NCI-H2029 treated with DMSO at 0.1 percent for 48 hours (cell line): ENCODE data around the gene ACAN.

Experiments
- DNase-seq: peaks from one replicate; lab custom pipeline; 2025; lab: John Stamatoyannopoulos, UW

ACAN gene

GRCh38 chr15:88843334-88843733, 40.1 kb downstream of the ACAN start:
- no peak for DNase-seq

GRCh38 chr15:88844749-88845386, 41.6 kb downstream of the ACAN start:
- no peak for DNase-seq

- no peak for DNase-seq
These were observed 42.4 kb downstream of the ACAN start for GRCh38 chr15:88845616-88846015.

GRCh38 chr15:88847144-88847543, 43.9 kb downstream of the ACAN start:
- no peak for DNase-seq

- DNase-seq, result no peak
These were observed 45.0 kb downstream of the ACAN start for GRCh38 chr15:88848203-88848602.

GRCh38 chr15:88849376-88850072, 46.3 kb downstream of the ACAN start:
- DNase-seq, result no peak

GRCh38 chr15:88852476-88852875, 49.2 kb downstream of the ACAN start:
- no peak for DNase-seq

- DNase-seq, result no peak
These were observed 55.7 kb downstream of the ACAN start for GRCh38 chr15:88858934-88859333.

GRCh38 chr15:88859550-88859949, 56.3 kb downstream of the ACAN start:
- DNase-seq, result no peak

GRCh38 chr15:88860212-88860611, 57.0 kb downstream of the ACAN start:
- DNase-seq, result no peak

- DNase-seq, result no peak
These were observed 60.2 kb downstream of the ACAN start for GRCh38 chr15:88863412-88863811.

- no peak for DNase-seq
These were observed 61.7 kb downstream of the ACAN start for GRCh38 chr15:88864861-88865497.

- no peak for DNase-seq
These were observed 62.4 kb downstream of the ACAN start for GRCh38 chr15:88865498-88866099.

GRCh38 chr15:88866295-88866881, 63.2 kb downstream of the ACAN start:
- DNase-seq, result no peak

GRCh38 chr15:88871313-88871712, 68.1 kb downstream of the ACAN start:
- no peak for DNase-seq

- no peak for DNase-seq
These were observed 68.9 kb downstream of the ACAN start for GRCh38 chr15:88872106-88872505.

- no peak for DNase-seq
These were observed 69.5 kb downstream of the ACAN start for GRCh38 chr15:88872706-88873105.

GRCh38 chr15:88873786-88874185, 70.5 kb downstream of the ACAN start:
- no peak for DNase-seq

GRCh38 chr15:88874275-88874674, 71.0 kb downstream of the ACAN start:
- DNase-seq, result no peak

GRCh38 chr15:88874684-88875083, 71.4 kb downstream of the ACAN start:
- no peak for DNase-seq

GRCh38 chr15:88876573-88876972, 73.3 kb downstream of the ACAN start:
- DNase-seq, result no peak

- no peak for DNase-seq
These were observed 74.2 kb downstream of the ACAN start for GRCh38 chr15:88877415-88877814.

GRCh38 chr15:88877906-88878305, 74.7 kb downstream of the ACAN start:
- no peak for DNase-seq
